HCT116 (cell line): ENCODE results near the gene ASB11. TPM values are rescaled to one million over a fixed set of nuclear protein-coding genes. Genes with fewer than 3 reads are reported as not detected.

Source experiments
- ATAC-seq: fragments of 200-7000 bp; cut with Tn5 transposase; 2 replicates; pipeline ENCODE4 v1.9.1; 2020; ENCODE audit warnings: mild to moderate bottlenecking, moderate library complexity
- BruUV-seq: library from RNA; stranded (reverse); fragments of 400-500 nt; replicated peaks from 2 replicates; lab custom pipeline; 2021; lab: Mats Ljungman, UMichigan
- CTCF ChIA-PET: fragments of 300-600 bp; sonication (Branson Sonifier 250); formaldehyde crosslinking; loops from one replicate; lab custom pipeline; 2021; ENCODE audit warnings: antibody characterized with exemption; lab: Charles Lee
- POLR2A ChIA-PET: fragments of 300-600, 350-600 bp; sonication (Branson Sonifier 250); formaldehyde crosslinking; loops from one replicate; lab custom pipeline; 2021; ENCODE audit warnings: antibody characterized with exemption; lab: Charles Lee
- RAD21 ChIA-PET, 2 experiments: fragments of 300-600 bp; sonication (Branson Sonifier 250); formaldehyde crosslinking; loops; one replicate each; lab custom pipeline; 2023; ENCODE audit warnings: low total read pairs in 2 of 2; ENCODE audit not compliant: uncharacterized antibody in 2 of 2, unreplicated experiment in 2 of 2, low non-redundant PET in 1 of 2; lab: Charles Lee
- DNase-seq: peaks from one replicate; pipeline ENCODE4 v3.0.0-alpha.2; 2010; ENCODE audit warnings: low read depth, low spot score
- H2AFZ ChIP-seq: fragments of 200-600 bp; shearing (Covaris generic), sonication (generic); 2 replicates; pipeline ENCODE4 v1.6.1; 2017; ENCODE audit warnings: low read depth, mixed run types, mixed read lengths, antibody characterized with exemption, low read length; ENCODE audit not compliant: poor library complexity, severe bottlenecking
- H3K27ac ChIP-seq: 2 replicates; pipeline ENCODE4 v1.5.1; 2012; ENCODE audit warnings: low read depth, low read length
- H3K27me3 ChIP-seq: fragments of 200-600 bp; sonication (generic); 2 replicates; pipeline ENCODE4 v1.6.1; 2016; ENCODE audit warnings: mixed run types, low read length, mixed read lengths; ENCODE audit not compliant: insufficient read depth
- H3K36me3 ChIP-seq, 2 experiments: fragments of 200-500 bp in 1 of 2; fragments of 200-600 bp in 1 of 2; sonication (Bioruptor generic) in 1 of 2; sonication (generic) in 1 of 2; 2 replicates each; pipeline versions ENCODE4 v1.5.1 to v1.6.1; 2014 to 2016; ENCODE audit warnings: low read length in 2 of 2, inconsistent platforms in 1 of 2, mixed read lengths in 1 of 2, mixed run types in 1 of 2; ENCODE audit not compliant: insufficient read depth in 2 of 2, control insufficient read depth in 1 of 2
- H3K4me1 ChIP-seq, 2 experiments: fragments of 200-600 bp in 1 of 2; sonication (generic) in 1 of 2; 2 replicates each; pipeline versions ENCODE4 v1.5.1 to v1.6.1; 2012 to 2017; ENCODE audit warnings: low read length in 2 of 2, inconsistent platforms in 1 of 2, mild to moderate bottlenecking in 1 of 2, mixed read lengths in 1 of 2, mixed run types in 1 of 2, moderate library complexity in 1 of 2; ENCODE audit not compliant: insufficient read depth in 2 of 2, control insufficient read depth in 1 of 2
- H3K4me2 ChIP-seq: fragments of 200-600 bp; sonication (generic); 2 replicates; pipeline ENCODE4 v1.6.1; 2017; ENCODE audit warnings: mixed run types, low read length, mixed read lengths
- H3K4me3 ChIP-seq, 2 experiments: fragments of 200-600 bp in 1 of 2; sonication (generic) in 1 of 2; replicated peaks in 1 of 2; 2 replicates each; pipeline ENCODE4 v1.5.1; 2011 to 2016; ENCODE audit warnings: low read length in 2 of 2, control low read depth in 1 of 2, low read depth in 1 of 2, mild to moderate bottlenecking in 1 of 2, mixed read lengths in 1 of 2, mixed run types in 1 of 2
- H3K79me2 ChIP-seq: fragments of 200-600 bp; sonication (generic); 2 replicates; pipeline ENCODE4 v1.6.1; 2017; ENCODE audit warnings: mild to moderate bottlenecking, mixed run types, low read length, moderate library complexity, mixed read lengths; ENCODE audit not compliant: insufficient read depth
- H3K9ac ChIP-seq: fragments of 200-600 bp; sonication (generic); 2 replicates; pipeline ENCODE4 v1.6.1; 2016; ENCODE audit warnings: low read length, mixed read lengths
- H3K9me2 ChIP-seq: fragments of 200-600 bp; sonication (generic), shearing (Covaris generic); 2 replicates; pipeline ENCODE4 v1.6.1; 2017; ENCODE audit warnings: mixed run types, mild to moderate bottlenecking, moderate library complexity; ENCODE audit not compliant: insufficient read depth
- H3K9me3 ChIP-seq, 2 experiments: fragments of 200-500 bp in 1 of 2; fragments of 200-600 bp in 1 of 2; sonication (Bioruptor generic) in 1 of 2; sonication (generic) in 1 of 2; 2 replicates each; pipeline ENCODE4 v1.6.1; 2014 to 2017; ENCODE audit warnings: low read length in 2 of 2, mixed read lengths in 2 of 2, inconsistent platforms in 1 of 2, low read depth in 1 of 2, mild to moderate bottlenecking in 1 of 2, mixed run types in 1 of 2, moderate library complexity in 1 of 2; ENCODE audit not compliant: control insufficient read depth in 1 of 2, insufficient read depth in 1 of 2
- H4K20me1 ChIP-seq: fragments of 200-600 bp; sonication (generic), shearing (Covaris generic); 2 replicates; pipeline ENCODE4 v1.6.1; 2017; ENCODE audit warnings: mixed run types, mild to moderate bottlenecking, moderate library complexity; ENCODE audit not compliant: insufficient read depth
- ATF3 ChIP-seq: IDR thresholded peaks from 2 replicates; pipeline ENCODE4 v1.6.1; 2012
- ELF1 ChIP-seq: IDR thresholded peaks from 2 replicates; pipeline ENCODE4 v1.6.1; 2012; ENCODE audit warnings: low read depth, borderline replicate concordance
- EZH2 ChIP-seq: fragments of 200-600 bp; sonication (generic); IDR thresholded peaks from 2 replicates; pipeline ENCODE4 v1.6.1; 2017; ENCODE audit warnings: antibody characterized with exemption, mixed run types
- FOSL1 ChIP-seq: IDR thresholded peaks from 2 replicates; pipeline ENCODE4 v1.6.1; 2012; ENCODE audit warnings: low read depth
- JUND ChIP-seq: IDR thresholded peaks from 2 replicates; pipeline ENCODE4 v1.6.1; 2012
- MAX ChIP-seq: IDR thresholded peaks from 2 replicates; pipeline ENCODE4 v1.6.1; 2012
- POLR2AphosphoS5 ChIP-seq: IDR thresholded peaks from 2 replicates; pipeline ENCODE4 v1.6.1; 2011; ENCODE audit warnings: mild to moderate bottlenecking, low read depth, low read length, moderate library complexity
- REST ChIP-seq: IDR thresholded peaks from 2 replicates; pipeline ENCODE4 v1.6.1; 2012; ENCODE audit warnings: low read depth
- SP1 ChIP-seq: IDR thresholded peaks from 2 replicates; pipeline ENCODE4 v1.6.1; 2012; ENCODE audit warnings: low read depth
- TCF7L2 ChIP-seq: IDR thresholded peaks from 2 replicates; pipeline ENCODE4 v1.7.0; 2011; ENCODE audit warnings: borderline replicate concordance, inconsistent platforms; ENCODE audit not compliant: insufficient read depth, insufficient read length; ENCODE audit errors: extremely low read depth
- ZBTB33 ChIP-seq: IDR thresholded peaks from 2 replicates; pipeline ENCODE4 v1.6.1; 2011; ENCODE audit warnings: mild to moderate bottlenecking, low read length, moderate library complexity; ENCODE audit not compliant: insufficient replicate concordance; ENCODE audit errors: extremely low read depth
- ZFX ChIP-seq: fragments of 450-650 bp; IDR thresholded peaks from 2 replicates; pipeline ENCODE4 v1.6.1; 2017
- ZNF274 ChIP-seq: fragments of 200-500 bp; sonication (Bioruptor generic); IDR thresholded peaks from 2 replicates; pipeline ENCODE4 v1.6.1; 2014; ENCODE audit warnings: mild to moderate bottlenecking, low read depth, low read length, inconsistent platforms
- intact Hi-C: fragments of 100-400 bp; cut with micrococcal nuclease; formaldehyde crosslinking; loops from 2 replicates; pipeline ENCODE4 v1.10.0; 2022
- total RNA-seq: library from RNA; stranded (reverse); gene quantifications from one replicate; pipeline ENCODE4 v1.2.1, GENCODE V29; 2021; ENCODE audit not compliant: unreplicated experiment

Gene ASB11
- total RNA-seq, 1 experiment from 2014 or later = not detected

GRCh38 chrX:15241301-15241700 lies 74.1 kb downstream of the ASB11 start (continued):
- TF ChIP-seq REST = no peak
- TF ChIP-seq ELF1 = no peak
- no peak for TF ChIP-seq ATF3
- TF ChIP-seq, all 23 proteins: peak for 0

- H3K36me3 ChIP-seq = no peaks in the 10 kb centered on the region
- H3K9ac ChIP-seq = no peak overlapping the region
- DNase-seq (no peak), ATAC-seq (no peak)
- H3K4me3 ChIP-seq = no peak overlapping the region
- no peak overlapping the region for H3K4me2 ChIP-seq
- no peaks in the 10 kb centered on the region for H3K79me2 ChIP-seq
- intact Hi-C loops = loop anchor here (5.0 to 10.0 kb wide), 3 partner anchors 96 to 526 kb away; no protein-coding TSS in a partner anchor
- no peaks in the 10 kb centered on the region for H3K9me3 ChIP-seq
- TF ChIP-seq SP1 (no peak), JUND (no peak), ZNF274 (no peak), EZH2 (no peak), ZBTB33 (no peak), ZFX (no peak), REST (no peak), TCF7L2 (no peak), POLR2AphosphoS5 (no peak), MAX (no peak), FOSL1 (no peak)
- H2AFZ ChIP-seq = no peak overlapping the region
- no peak overlapping the region for H3K27ac ChIP-seq
- H3K4me1 ChIP-seq = no peaks in the 10 kb centered on the region
- ChIA-PET CTCF (no interaction called here), POLR2A (no interaction called here), RAD21 (no interaction called here)
- no TSS peak for BruUV-seq
- no peaks in the 10 kb centered on the region for H3K9me2 ChIP-seq
- H3K27me3 ChIP-seq = no peaks in the 10 kb centered on the region
- no peaks in the 10 kb centered on the region for H4K20me1 ChIP-seq
These were observed 75.0 kb downstream of the ASB11 start for GRCh38 chrX:15240414-15240813.
